Epithelial cell of proximal tubule (primary cell): Measurements from ENCODE around the gene SLCO4A1. TPM values are rescaled to one million over a fixed set of nuclear protein-coding genes. Genes with fewer than 3 reads are reported as not detected.

ENCODE experiments used
- DNase-seq: peaks from one replicate; pipeline ENCODE4 v3.0.0-alpha.2; 2011; ENCODE audit warnings: low read depth
- H3K4me3 ChIP-seq: 2 replicates; pipeline ENCODE4 v1.5.1; 2011; ENCODE audit warnings: low read depth, mild to moderate bottlenecking, low read length
- CTCF ChIP-seq: conservative IDR thresholded peaks from 2 replicates; pipeline ENCODE4 v1.5.1; 2012; ENCODE audit warnings: low read depth, mild to moderate bottlenecking, low read length
- total RNA-seq: library from RNA; depleted of rRNA; stranded (reverse); fragments of >200 nt; gene quantifications from 2 replicates; pipeline ENCODE4 v1.2.3, GENCODE V29; 2015

Gene SLCO4A1
- total RNA-seq, 1 donor from 2014 or later, result 57.3 TPM

GRCh38 chr20:62696434-62696957 is 54.2 kb downstream of the SLCO4A1 start:
- DNase-seq, result no peak
- no peak overlapping the region for H3K4me3 ChIP-seq
- no peak for TF ChIP-seq CTCF

- no peak for TF ChIP-seq CTCF
- H3K4me3 ChIP-seq, result no peak overlapping the region
- DNase-seq, result no peak
These were observed 54.7 kb downstream of the SLCO4A1 start for GRCh38 chr20:62696989-62697388.

GRCh38 chr20:62697468-62697912 is 55.2 kb downstream of the SLCO4A1 start:
- no peak overlapping the region for H3K4me3 ChIP-seq
- DNase-seq, result no peak
- TF ChIP-seq CTCF, result no peak

GRCh38 chr20:62698231-62698630 is 55.9 kb downstream of the SLCO4A1 start:
- no peak for TF ChIP-seq CTCF
- DNase-seq, result no peak
- H3K4me3 ChIP-seq, result no peak overlapping the region

GRCh38 chr20:62699296-62699695 is 57.0 kb downstream of the SLCO4A1 start:
- no peak overlapping the region for H3K4me3 ChIP-seq
- no peak for TF ChIP-seq CTCF
- no peak for DNase-seq

- DNase-seq, result no peak
- TF ChIP-seq CTCF, result no peak
- H3K4me3 ChIP-seq, result no peak overlapping the region
These were observed 57.4 kb downstream of the SLCO4A1 start for GRCh38 chr20:62699741-62700140.

- H3K4me3 ChIP-seq, result no peak overlapping the region
- no peak for DNase-seq
- no peak for TF ChIP-seq CTCF
These were observed 58.1 kb downstream of the SLCO4A1 start for GRCh38 chr20:62700261-62700930.
